Amniotic epithelial cell (primary cell): ENCODE measurements around the gene ZBTB21.
"Not testable (repeated sequence)": the region's sequence is repeated elsewhere in the genome, so short reads cannot be mapped to it uniquely, and the experiment has no call there.

Source experiments
- DNase-seq: peaks from one replicate; pipeline ENCODE4 v3.0.0-alpha.2; 2010; ENCODE audit warnings: low read depth

ZBTB21 gene

GRCh38 chr21:41966872-41967621, 43.1 kb downstream of the ZBTB21 start:
- DNase-seq, result no peak

DNA sequence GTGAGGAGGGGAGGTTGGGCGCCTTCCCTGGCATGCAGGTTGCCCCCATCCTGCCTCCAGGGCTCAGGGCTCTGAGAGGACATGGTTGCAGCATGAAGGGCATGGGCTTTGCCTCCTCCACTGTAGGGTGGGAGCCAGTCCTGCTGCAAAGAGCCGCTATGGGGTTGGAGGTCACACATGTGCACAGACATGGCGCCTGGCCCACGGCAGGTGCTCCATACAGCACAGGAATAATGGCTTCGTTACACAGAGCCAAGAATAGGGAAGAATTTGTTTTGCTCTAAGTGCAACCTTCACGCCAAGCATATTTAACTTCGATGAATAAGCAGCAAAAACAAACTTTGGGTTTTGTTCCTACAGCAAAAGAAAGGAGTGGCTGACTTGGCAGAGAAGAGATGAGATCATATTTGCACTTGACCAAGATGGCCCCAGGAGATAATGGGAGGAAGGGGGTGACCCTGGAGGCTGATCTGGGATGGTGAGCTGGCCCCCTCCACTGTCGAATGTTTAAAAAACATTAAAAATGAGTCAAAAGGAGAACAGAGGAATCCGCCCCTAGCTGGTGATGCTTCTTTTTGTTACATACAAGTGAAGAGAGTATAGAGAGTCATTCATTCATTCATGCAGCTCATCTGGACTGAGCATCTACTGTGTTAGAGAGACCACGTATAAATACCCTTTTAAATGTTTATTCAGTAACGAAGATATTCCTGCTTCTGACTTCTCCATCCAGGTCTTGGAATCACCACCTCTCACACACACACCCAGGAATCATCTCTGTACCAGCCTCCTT, 43.9 kb downstream of the ZBTB21 start:
- DNase-seq, result no peak

- no peak for DNase-seq
Measured at GRCh38 chr21:41965461-41966013, 44.6 kb downstream of the ZBTB21 start.

GRCh38 chr21:41965045-41965444, 45.1 kb downstream of the ZBTB21 start:
- no peak for DNase-seq

- no peak for DNase-seq
Measured at GRCh38 chr21:41964171-41964570, 46.0 kb downstream of the ZBTB21 start.

- no peak for DNase-seq
Measured at GRCh38 chr21:41962425-41962966, 47.7 kb downstream of the ZBTB21 start.

- DNase-seq, result no peak
Measured at GRCh38 chr21:41961753-41962152, 48.4 kb downstream of the ZBTB21 start.

- no peak for DNase-seq
Measured at GRCh38 chr21:41961282-41961701, 48.9 kb downstream of the ZBTB21 start.

DNA sequence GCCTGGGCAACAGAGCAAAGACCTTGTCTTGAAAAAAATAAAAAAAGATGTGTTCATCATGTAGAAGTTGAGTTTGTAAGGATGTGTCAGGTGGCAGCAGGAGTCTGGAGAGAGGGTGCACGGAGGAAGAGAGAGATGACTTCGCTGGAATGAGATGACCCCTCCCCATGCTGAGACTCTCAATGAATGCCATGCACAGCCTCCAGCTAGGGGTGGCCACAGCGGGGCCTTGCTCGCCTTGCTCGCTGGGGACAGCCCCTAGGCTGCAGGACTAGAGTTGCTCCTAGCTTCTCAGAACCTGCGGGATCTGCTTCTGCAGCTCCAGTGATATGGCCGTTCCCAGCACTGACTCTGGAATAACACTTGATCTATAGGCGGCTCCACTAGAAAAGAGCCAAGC, 49.8 kb downstream of the ZBTB21 start:
- DNase-seq, result no peak

DNA sequence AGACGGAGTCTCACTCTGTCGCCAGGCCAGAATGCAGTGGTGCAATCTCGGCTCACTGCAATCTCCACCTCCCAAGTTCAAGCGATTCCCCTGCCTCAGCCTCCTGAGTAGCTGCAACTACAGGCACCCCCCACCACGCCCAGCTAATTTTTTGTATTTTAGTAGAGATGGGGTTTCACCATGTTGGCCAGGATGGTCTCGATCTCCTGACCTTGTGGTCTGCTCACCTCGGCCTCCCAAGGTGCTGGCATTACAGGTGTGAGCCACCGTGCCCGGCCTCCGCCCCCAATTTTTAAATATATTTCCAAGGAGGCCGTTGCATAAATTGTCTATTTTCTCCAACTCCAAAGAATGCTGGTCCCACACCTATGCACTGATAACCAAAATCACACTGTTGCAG, 50.5 kb downstream of the ZBTB21 start:
- DNase-seq, result not testable (repeated sequence)

DNA sequence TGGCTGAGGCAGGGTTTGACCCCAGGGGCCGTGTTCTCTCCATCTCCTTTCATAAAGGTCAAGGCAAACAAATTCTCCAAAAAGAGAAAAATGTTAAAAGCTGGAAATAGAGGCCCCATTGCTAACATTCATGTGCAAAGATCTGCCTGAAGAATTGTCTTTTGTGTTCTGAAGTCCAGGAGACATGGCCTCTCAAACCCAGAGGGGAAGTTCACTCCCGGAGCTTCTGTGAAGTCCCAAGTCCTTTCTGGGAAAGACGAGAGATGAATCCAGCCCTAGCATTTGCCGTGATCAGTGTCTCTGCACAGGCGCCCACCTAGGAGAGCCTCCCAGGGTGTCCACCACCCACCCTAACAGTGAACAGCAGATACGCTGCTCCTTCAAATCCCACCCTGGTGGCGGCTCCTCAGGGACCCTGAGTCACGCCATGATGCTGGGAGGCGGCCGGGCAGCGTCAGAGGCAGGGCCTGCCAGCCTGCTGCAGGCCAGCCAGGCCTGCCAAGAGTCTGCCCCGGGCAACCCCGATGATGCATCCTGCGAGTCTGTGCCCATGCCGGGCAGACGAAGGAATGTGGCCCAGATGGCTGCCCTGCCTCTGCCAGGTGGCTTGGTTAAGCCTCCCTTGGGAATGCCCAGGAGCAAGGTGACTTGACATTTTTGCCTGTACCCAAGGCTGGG, 51.1 kb downstream of the ZBTB21 start:
- DNase-seq, result no peak

DNA sequence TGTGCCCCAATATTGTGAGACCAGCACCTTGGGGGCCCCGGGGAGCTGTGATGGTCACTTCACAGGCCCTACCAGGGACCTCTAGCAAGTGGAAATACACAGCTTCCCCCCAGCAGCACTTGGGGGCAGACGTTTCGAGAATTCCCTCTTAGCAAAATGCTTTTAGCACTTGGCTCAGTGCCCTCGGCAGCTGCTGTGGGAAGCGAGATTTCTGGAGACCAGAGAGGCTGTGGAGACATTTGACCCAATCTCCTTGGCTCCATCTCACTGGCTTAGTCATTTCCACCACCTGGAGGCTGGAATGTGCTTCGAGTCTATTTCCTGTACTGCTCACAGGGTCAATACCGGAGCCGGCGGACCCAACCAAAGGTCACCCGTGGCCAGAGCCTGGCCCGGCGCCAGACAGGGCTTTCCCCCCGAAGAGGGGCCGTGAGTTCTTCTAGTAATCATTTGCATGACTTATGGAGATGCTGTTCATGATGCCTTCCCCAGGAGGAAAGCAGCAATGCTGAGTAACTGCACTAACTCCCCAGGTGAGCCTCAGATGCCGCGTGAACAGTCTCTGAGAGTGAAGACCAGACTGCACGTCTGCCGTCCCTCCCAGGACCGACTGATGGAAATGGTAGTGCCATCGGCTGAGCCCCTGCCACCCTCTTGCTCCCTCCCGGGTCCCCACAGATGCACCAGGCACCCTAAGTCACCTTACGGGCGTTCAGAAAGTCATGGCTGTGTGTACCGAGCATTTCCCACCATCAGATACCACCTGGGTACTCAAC, 52.0 kb downstream of the ZBTB21 start:
- DNase-seq, result peak; percentile 78

DNA sequence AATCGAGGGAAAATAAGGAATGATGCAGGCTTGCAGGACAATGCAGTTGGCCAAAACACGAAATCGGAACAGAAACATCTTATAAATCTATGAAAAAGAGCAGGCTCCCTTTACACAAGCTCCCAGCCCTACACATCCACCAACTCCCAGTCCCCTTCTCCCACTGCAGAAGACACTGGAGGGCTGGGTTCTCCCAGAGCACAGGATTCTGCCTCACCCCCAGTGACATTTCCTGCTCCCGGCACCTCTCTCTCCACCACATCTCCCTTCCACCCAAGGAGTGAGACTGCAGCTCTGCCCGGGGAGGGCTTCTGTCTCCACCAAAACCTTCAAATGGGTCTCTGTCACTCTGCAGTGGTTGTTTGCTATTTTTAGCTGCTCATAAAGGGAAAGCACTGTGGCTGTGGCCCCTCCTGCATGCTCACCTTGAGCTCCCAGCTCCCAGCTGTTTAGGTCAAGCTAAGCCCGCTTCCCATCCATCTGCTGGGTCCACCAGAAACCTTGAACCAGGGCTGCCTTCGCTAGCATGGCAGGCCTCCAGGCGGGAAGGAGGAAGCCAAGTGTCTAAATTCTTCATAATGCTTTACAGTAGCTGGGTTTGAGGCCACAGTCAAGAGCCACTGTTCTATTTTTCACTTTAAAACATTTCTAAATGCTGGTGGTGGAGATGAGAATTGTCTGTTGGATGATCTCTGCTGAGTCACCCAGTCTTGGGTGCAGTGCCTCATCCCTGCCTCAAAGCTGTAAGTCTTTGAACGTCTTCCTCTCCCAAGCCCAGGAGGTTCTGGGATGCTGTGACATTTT, 53.0 kb downstream of the ZBTB21 start:
- DNase-seq, result peak; percentile 80

DNA sequence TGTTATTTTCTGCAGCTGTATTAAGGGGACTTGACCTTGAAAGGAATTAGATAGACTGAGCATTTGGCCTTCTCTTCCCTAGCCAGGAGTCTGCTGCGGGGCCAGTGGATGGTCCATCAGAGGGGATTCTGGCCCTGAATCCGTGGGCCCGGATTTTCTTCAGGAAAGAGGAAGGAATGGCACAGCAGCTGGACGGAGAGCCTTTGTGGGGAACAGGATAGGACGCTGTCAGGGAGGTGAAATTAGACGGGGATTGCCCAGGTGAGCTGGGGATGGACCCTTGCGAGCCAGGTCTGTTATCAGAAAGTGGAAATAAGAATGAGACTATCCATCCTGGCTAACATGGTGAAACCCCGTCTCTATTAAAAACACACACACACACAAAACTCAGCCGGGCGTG, 54.6 kb downstream of the ZBTB21 start:
- DNase-seq, result no peak

GRCh38 chr21:41954654-41955499, 55.3 kb downstream of the ZBTB21 start:
- no peak for DNase-seq

- peak; percentile 51 for DNase-seq
Measured at GRCh38 chr21:41953831-41954653, 56.1 kb downstream of the ZBTB21 start, which contains the start of gene C2CD2. Gene C2CD2 (minus strand): TSS chr21:41954018. CDS start chr21:41953648, 370 bp downstream.

DNA sequence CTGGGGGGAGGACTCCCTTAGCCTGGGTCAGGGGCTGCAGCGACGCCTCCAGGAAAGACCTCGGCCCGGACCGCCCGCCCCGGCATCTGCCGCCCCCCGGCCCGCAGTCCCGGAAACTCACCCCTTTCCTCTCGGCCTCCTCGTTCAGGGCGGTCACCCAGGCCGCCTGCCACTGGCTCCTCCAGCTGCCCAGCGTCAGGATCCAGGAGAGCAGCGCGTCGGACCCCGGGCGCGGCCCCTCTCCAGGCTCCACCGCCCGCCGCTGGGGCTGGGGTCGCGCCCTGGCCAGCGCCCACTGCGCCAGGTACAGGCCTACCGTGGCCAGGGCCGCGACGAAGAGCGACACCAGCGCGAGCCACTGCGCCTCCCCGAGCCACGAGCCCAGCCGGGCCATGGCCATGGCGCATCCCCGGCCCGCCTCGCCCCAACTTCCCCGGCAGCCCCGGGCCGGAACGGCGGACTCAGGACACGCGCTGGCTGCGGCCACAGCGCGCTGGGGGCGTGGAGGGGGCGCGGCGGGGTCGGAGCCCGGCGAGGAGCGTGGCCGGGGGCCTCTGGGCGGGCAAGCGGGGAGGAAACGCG, 56.8 kb downstream of the ZBTB21 start:
- no peak for DNase-seq

DNA sequence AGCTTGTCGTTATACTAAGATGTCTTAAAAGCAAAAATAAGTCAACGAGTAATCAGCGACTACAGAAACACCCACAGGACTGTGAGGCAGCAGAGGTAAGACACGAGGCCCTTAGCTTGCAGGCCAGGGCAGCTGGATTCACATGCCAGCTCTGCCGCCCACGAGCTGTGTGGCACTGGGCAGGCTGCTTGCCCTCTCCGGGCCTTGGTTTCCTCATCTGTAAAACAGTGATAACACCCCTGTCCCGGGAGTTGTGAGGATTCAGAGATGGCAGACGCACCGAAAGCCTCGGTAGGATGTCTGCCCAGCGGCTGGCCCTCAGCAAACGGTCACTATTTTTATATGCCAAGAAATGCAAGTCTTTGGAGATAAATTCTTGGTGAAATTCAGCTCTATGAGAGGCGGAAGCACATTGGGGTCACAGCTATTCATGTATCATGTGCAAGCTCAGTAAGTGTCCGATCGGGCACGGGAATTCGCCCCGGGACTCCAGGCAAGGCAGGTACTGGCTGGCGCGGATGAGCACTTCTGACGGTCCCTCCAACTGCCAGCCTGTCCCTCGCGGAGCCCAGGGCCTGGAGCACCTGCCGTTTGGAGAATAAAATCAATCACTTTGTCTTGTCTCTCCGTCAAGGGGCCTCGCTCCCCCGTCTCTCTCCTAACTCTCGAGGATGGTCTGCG, 57.5 kb downstream of the ZBTB21 start:
- no peak for DNase-seq
